Ishikawa (cell line): ENCODE data around the gene OR2AG2.

Experiments used
- CEBPB ChIP-seq: IDR thresholded peaks from 2 replicates; pipeline ENCODE4 v1.6.1; 2012
- CREB1 ChIP-seq: IDR thresholded peaks from 2 replicates; pipeline ENCODE4 v1.6.1; 2012; ENCODE audit warnings: low read depth
- EGR1 ChIP-seq: IDR thresholded peaks from 2 replicates; pipeline ENCODE4 v1.6.1; 2012
- EP300 ChIP-seq: IDR thresholded peaks from 2 replicates; pipeline ENCODE4 v1.6.1; 2012; ENCODE audit warnings: borderline replicate concordance
- FOXM1 ChIP-seq: IDR thresholded peaks from 2 replicates; pipeline ENCODE4 v1.6.1; 2012; ENCODE audit warnings: low read depth, borderline replicate concordance
- NFIC ChIP-seq: IDR thresholded peaks from 2 replicates; pipeline ENCODE4 v1.6.1; 2012
- RAD21 ChIP-seq: IDR thresholded peaks from 2 replicates; pipeline ENCODE4 v1.6.1; 2012; ENCODE audit warnings: low read depth
- TAF1 ChIP-seq: IDR thresholded peaks from 2 replicates; pipeline ENCODE4 v1.6.1; 2012; ENCODE audit warnings: low read depth, mild to moderate bottlenecking
- TCF12 ChIP-seq: IDR thresholded peaks from 2 replicates; pipeline ENCODE4 v1.6.1; 2012; ENCODE audit warnings: low read depth
- TEAD4 ChIP-seq: IDR thresholded peaks from 2 replicates; pipeline ENCODE4 v1.6.1; 2012
- YY1 ChIP-seq: IDR thresholded peaks from 2 replicates; pipeline ENCODE4 v1.6.1; 2012; ENCODE audit warnings: low read depth
- ZBTB7A ChIP-seq: IDR thresholded peaks from 2 replicates; pipeline ENCODE4 v1.6.1; 2012; ENCODE audit warnings: low read depth
- TF ChIP-seq, protein P1 (sequence below): IDR thresholded peaks from 2 replicates; pipeline ENCODE4 v1.6.1; 2012
- TF ChIP-seq, protein P2 (sequence below): IDR thresholded peaks from 2 replicates; pipeline ENCODE4 v1.6.1; 2012
- TF ChIP-seq, protein P3 (sequence below): IDR thresholded peaks from 2 replicates; pipeline ENCODE4 v1.6.1; 2012; ENCODE audit warnings: low read depth, mild to moderate bottlenecking

OR2AG2 gene

DNA sequence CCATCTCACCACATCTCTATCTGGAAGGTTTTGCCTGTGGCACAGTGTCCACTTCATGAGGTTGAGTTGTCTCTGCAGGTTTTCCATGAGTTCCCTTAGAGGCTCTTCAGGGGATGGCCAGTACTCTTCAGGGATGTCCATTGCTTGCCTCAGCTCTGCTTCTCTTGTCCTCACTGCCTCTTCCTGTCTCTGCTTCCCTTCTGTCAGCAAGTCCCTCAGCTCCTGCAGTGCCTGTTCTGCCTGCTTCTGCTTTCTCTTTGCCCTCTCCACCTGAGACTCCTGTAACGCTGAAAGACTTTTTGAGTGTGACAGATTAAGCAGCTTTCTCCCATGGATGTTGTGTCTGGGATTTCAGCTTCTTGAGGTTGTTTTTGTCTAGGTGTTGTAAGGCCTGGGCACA is 50.4 kb downstream of the OR2AG2 start:
- TF ChIP-seq EGR1, result no peak

DNA sequence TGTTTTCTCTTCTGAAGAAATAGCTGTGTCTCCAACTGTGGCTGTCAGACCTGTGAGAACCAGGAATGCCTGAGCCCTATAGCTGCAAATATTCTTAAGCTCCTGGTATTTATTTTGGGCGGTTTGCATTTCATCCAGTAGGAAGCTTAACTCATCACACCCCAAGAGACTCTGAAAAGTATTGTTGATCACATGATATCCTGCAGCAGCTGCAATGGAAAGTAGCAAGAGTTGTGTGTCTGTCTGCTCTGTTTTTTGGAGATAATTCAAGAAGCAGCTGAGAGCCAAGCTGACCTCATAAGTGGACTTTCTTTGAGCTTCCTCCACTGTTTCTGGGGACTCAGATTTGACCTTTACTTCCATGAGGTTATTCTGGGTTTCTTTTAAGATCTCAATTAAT is 52.2 kb downstream of the OR2AG2 start:
- no peak for TF ChIP-seq TEAD4
- TF ChIP-seq ZBTB7A, result no peak
- TF ChIP-seq, protein P1, sequence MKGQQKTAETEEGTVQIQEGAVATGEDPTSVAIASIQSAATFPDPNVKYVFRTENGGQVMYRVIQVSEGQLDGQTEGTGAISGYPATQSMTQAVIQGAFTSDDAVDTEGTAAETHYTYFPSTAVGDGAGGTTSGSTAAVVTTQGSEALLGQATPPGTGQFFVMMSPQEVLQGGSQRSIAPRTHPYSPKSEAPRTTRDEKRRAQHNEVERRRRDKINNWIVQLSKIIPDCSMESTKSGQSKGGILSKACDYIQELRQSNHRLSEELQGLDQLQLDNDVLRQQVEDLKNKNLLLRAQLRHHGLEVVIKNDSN, result no peak
- TF ChIP-seq, protein P2, sequence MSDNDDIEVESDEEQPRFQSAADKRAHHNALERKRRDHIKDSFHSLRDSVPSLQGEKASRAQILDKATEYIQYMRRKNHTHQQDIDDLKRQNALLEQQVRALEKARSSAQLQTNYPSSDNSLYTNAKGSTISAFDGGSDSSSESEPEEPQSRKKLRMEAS, result no peak
- no peak for TF ChIP-seq RAD21
- TF ChIP-seq YY1, result no peak
- TF ChIP-seq, protein P3, sequence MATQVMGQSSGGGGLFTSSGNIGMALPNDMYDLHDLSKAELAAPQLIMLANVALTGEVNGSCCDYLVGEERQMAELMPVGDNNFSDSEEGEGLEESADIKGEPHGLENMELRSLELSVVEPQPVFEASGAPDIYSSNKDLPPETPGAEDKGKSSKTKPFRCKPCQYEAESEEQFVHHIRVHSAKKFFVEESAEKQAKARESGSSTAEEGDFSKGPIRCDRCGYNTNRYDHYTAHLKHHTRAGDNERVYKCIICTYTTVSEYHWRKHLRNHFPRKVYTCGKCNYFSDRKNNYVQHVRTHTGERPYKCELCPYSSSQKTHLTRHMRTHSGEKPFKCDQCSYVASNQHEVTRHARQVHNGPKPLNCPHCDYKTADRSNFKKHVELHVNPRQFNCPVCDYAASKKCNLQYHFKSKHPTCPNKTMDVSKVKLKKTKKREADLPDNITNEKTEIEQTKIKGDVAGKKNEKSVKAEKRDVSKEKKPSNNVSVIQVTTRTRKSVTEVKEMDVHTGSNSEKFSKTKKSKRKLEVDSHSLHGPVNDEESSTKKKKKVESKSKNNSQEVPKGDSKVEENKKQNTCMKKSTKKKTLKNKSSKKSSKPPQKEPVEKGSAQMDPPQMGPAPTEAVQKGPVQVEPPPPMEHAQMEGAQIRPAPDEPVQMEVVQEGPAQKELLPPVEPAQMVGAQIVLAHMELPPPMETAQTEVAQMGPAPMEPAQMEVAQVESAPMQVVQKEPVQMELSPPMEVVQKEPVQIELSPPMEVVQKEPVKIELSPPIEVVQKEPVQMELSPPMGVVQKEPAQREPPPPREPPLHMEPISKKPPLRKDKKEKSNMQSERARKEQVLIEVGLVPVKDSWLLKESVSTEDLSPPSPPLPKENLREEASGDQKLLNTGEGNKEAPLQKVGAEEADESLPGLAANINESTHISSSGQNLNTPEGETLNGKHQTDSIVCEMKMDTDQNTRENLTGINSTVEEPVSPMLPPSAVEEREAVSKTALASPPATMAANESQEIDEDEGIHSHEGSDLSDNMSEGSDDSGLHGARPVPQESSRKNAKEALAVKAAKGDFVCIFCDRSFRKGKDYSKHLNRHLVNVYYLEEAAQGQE, result no peak
- no peak for TF ChIP-seq EGR1
- no peak for TF ChIP-seq TAF1
- TF ChIP-seq NFIC, result no peak
- TF ChIP-seq FOXM1, result no peak
- TF ChIP-seq CREB1, result no peak
- TF ChIP-seq TCF12, result no peak

DNA sequence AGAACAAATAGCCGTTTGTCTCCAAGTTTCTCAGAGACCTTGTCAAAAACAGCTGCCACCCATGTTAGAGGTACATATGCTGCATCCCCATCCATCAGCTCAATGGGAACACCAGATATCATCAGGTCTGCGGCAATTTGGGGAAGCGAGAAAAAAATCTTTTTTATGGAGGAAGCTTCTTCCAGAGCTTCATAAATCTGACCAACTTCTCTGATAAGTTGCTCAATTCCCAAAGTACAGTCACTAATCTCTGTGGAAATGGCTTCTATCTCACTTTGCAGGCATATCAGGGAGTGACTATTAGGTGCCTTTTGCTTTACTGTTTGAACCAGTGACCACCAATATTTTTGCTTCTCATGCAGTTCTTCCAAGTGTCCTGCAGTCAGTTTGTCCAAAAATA is 54.4 kb downstream of the OR2AG2 start:
- TF ChIP-seq EP300 (no peak), TEAD4 (no peak), CREB1 (no peak), TAF1 (no peak), YY1 (no peak), FOXM1 (no peak), RAD21 (no peak), EGR1 (no peak), ZBTB7A (no peak), TCF12 (no peak), CEBPB (no peak), NFIC (no peak)
- TF ChIP-seq, protein P2, result no peak
- TF ChIP-seq, protein P1, result no peak
- TF ChIP-seq, protein P3, result no peak
